Epithelial cell of alveolus of lung (primary cell): ENCODE results near the gene CYB561. TPM values are rescaled to one million over a fixed set of nuclear protein-coding genes. Genes with fewer than 3 reads are reported as not detected.

ENCODE experiments used
- total RNA-seq: library from RNA; depleted of rRNA; stranded (reverse); fragments of >200 nt; gene quantifications from 2 replicates; pipeline ENCODE4 v1.2.1, GENCODE V29; 2015

CYB561 gene, protein sequence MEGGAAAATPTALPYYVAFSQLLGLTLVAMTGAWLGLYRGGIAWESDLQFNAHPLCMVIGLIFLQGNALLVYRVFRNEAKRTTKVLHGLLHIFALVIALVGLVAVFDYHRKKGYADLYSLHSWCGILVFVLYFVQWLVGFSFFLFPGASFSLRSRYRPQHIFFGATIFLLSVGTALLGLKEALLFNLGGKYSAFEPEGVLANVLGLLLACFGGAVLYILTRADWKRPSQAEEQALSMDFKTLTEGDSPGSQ
- total RNA-seq = 3.4 and 12.8 TPM in 2 replicates

GRCh38 chr17:63445954-63446752, at the start of gene CYB561:
Gene CYB561 (minus strand): TSS chr17:63446306. CDS start chr17:63437547, 8,759 bp downstream.

GRCh38 chr17:63476854-63477479, 30.9 kb upstream of the CYB561 start, which contains the start of gene ACE:
Gene ACE (plus strand): TSS chr17:63477061. CDS start chr17:63477095, 34 bp downstream.

Other genes starting within 250 kb of the CYB561 start
- 2.5 and 7.0 TPM in 2 replicates for gene ACE, start 30.8 kb upstream of the CYB561 start, total RNA-seq
- gene KCNH6, start 77.1 kb upstream of the CYB561 start, total RNA-seq = not detected in 2 replicates
- 34.0 and 48.1 TPM in 2 replicates for gene DCAF7, start 104.2 kb upstream of the CYB561 start, total RNA-seq
- gene TACO1, start 154.6 kb upstream of the CYB561 start, total RNA-seq = 18.4 and 33.9 TPM in 2 replicates
- gene MAP3K3, start 176.1 kb upstream of the CYB561 start, total RNA-seq = 16.4 and 17.1 TPM in 2 replicates